Measurements from ENCODE around the gene ARHGAP1.

Gene ARHGAP1

GRCh38 chr11:46743043-46743442 lies 42.6 kb upstream of the ARHGAP1 start:
- POLR2A ChIA-PET, result no interaction called here

GRCh38 chr11:46741600-46742484 lies 41.4 kb upstream of the ARHGAP1 start:
- TF ChIP-seq LEF1 (IDR thresholded peaks at IDR 0.05; ENCODE audit: borderline replicate concordance) (no peak), FOXA1 (IDR thresholded peaks at IDR 0.05) (no peak), ARNT (IDR thresholded peaks at IDR 0.05) (no peak), BHLHE40 (IDR thresholded peaks at IDR 0.05; ENCODE audit: borderline replicate concordance) (no peak), CTBP1 (IDR thresholded peaks at IDR 0.05; ENCODE audit: borderline replicate concordance) (no peak), FOXM1 (IDR thresholded peaks at IDR 0.05; ENCODE audit: borderline replicate concordance) (no peak), NFRKB (IDR thresholded peaks at IDR 0.05) (no peak), SUZ12 (IDR thresholded peaks at IDR 0.05) (no peak), ELF4 (IDR thresholded peaks at IDR 0.05) (no peak), TARDBP (IDR thresholded peaks at IDR 0.05) (no peak), ZNF384 (IDR thresholded peaks at IDR 0.05) (no peak), HDGF (IDR thresholded peaks at IDR 0.05; ENCODE audit: borderline replicate concordance) (no peak), FOXK2 (IDR thresholded peaks at IDR 0.05) (no peak), PKNOX1 (IDR thresholded peaks at IDR 0.05) (no peak), SP1 (IDR thresholded peaks at IDR 0.05) (no peak), L3MBTL2 (conservative IDR thresholded peaks at IDR 0.05) (no peak)
- DNase-seq (ENCODE audit: extremely low spot score), result no peak
- ChIA-PET POLR2A (no interaction called here), CTCF (interaction anchor here (0.7 kb wide), 1 partner anchor 948 kb away, joined by 3 read pairs; no protein-coding TSS in a partner anchor)

More at GRCh38 chr11:46743043-46743442, 42.6 kb upstream of the ARHGAP1 start:
- TF ChIP-seq BHLHE40 (IDR thresholded peaks at IDR 0.05; ENCODE audit: borderline replicate concordance) (no peak), LEF1 (IDR thresholded peaks at IDR 0.05; ENCODE audit: borderline replicate concordance) (no peak), NFRKB (IDR thresholded peaks at IDR 0.05) (no peak), SUZ12 (IDR thresholded peaks at IDR 0.05) (no peak), PKNOX1 (IDR thresholded peaks at IDR 0.05) (no peak), ELF4 (IDR thresholded peaks at IDR 0.05) (no peak), FOXA1 (IDR thresholded peaks at IDR 0.05) (no peak), FOXK2 (IDR thresholded peaks at IDR 0.05) (no peak), HDGF (IDR thresholded peaks at IDR 0.05; ENCODE audit: borderline replicate concordance) (no peak), ZNF384 (IDR thresholded peaks at IDR 0.05) (no peak), TARDBP (IDR thresholded peaks at IDR 0.05) (no peak), ARNT (IDR thresholded peaks at IDR 0.05) (no peak), SP1 (IDR thresholded peaks at IDR 0.05) (no peak)
- CTCF ChIA-PET, result no interaction called here
- DNase-seq (ENCODE audit: extremely low spot score), result no peak

GRCh38 chr11:46738887-46739286 lies 38.5 kb upstream of the ARHGAP1 start:
- DNase-seq (ENCODE audit: extremely low spot score), result no peak
- no peak for TF ChIP-seq LEF1 (IDR thresholded peaks at IDR 0.05; ENCODE audit: borderline replicate concordance)
- TF ChIP-seq L3MBTL2 (conservative IDR thresholded peaks at IDR 0.05), result no peak
- no peak for TF ChIP-seq CTBP1 (IDR thresholded peaks at IDR 0.05; ENCODE audit: borderline replicate concordance)
- no peak for TF ChIP-seq SUZ12 (IDR thresholded peaks at IDR 0.05)
- no peak for TF ChIP-seq PKNOX1 (IDR thresholded peaks at IDR 0.05)
- TF ChIP-seq ARNT (IDR thresholded peaks at IDR 0.05), result no peak
- no peak for TF ChIP-seq BHLHE40 (IDR thresholded peaks at IDR 0.05; ENCODE audit: borderline replicate concordance)
- no peak for TF ChIP-seq ELF4 (IDR thresholded peaks at IDR 0.05)
- no peak for TF ChIP-seq NFRKB (IDR thresholded peaks at IDR 0.05)
- TF ChIP-seq FOXM1 (IDR thresholded peaks at IDR 0.05; ENCODE audit: borderline replicate concordance), result no peak
- TF ChIP-seq FOXA1 (IDR thresholded peaks at IDR 0.05), result no peak
- no peak for TF ChIP-seq TARDBP (IDR thresholded peaks at IDR 0.05)
- TF ChIP-seq SP1 (IDR thresholded peaks at IDR 0.05), result no peak
- no peak for TF ChIP-seq FOXK2 (IDR thresholded peaks at IDR 0.05)
- TF ChIP-seq HDGF (IDR thresholded peaks at IDR 0.05; ENCODE audit: borderline replicate concordance), result no peak
- TF ChIP-seq ZNF384 (IDR thresholded peaks at IDR 0.05), result no peak
- ChIA-PET CTCF (interaction anchor here (0.9 kb wide), 1 partner anchor 14 kb away, joined by 3 read pairs; no protein-coding TSS in a partner anchor), POLR2A (no interaction called here)

- ChIA-PET POLR2A (no interaction called here), CTCF (no interaction called here)
These were observed 37.3 kb upstream of the ARHGAP1 start for GRCh38 chr11:46737699-46738098.

GRCh38 chr11:46736615-46737014 lies 36.2 kb upstream of the ARHGAP1 start:
- DNase-seq (ENCODE audit: extremely low spot score), result no peak
- ChIA-PET CTCF (no interaction called here), POLR2A (no interaction called here)
- TF ChIP-seq TARDBP (IDR thresholded peaks at IDR 0.05), result no peak
- TF ChIP-seq L3MBTL2 (conservative IDR thresholded peaks at IDR 0.05), result no peak
- no peak for TF ChIP-seq BHLHE40 (IDR thresholded peaks at IDR 0.05; ENCODE audit: borderline replicate concordance)
- TF ChIP-seq SP1 (IDR thresholded peaks at IDR 0.05), result no peak
- no peak for TF ChIP-seq PKNOX1 (IDR thresholded peaks at IDR 0.05)
- no peak for TF ChIP-seq FOXA1 (IDR thresholded peaks at IDR 0.05)
- no peak for TF ChIP-seq NFRKB (IDR thresholded peaks at IDR 0.05)

More at GRCh38 chr11:46737699-46738098, 37.3 kb upstream of the ARHGAP1 start:
- TF ChIP-seq LEF1 (IDR thresholded peaks at IDR 0.05; ENCODE audit: borderline replicate concordance) (no peak), FOXM1 (IDR thresholded peaks at IDR 0.05; ENCODE audit: borderline replicate concordance) (no peak), ARNT (IDR thresholded peaks at IDR 0.05) (no peak), ELF4 (IDR thresholded peaks at IDR 0.05) (no peak), BHLHE40 (IDR thresholded peaks at IDR 0.05; ENCODE audit: borderline replicate concordance) (no peak)
- no peak for DNase-seq (ENCODE audit: extremely low spot score)
